Activated T-cell treated with anti-CD3 and anti-CD28 coated beads, Interleukin-2, amount 50 U/mL, for 24 hours (primary cell): Measurements from ENCODE around the gene KCNJ15.
A peak's percentile ranks its signal among the peaks of the same experiment; 100 is the strongest.

Experiments
- DNase-seq: peaks from one replicate; pipeline ENCODE4 v3.0.0-alpha.2; 2020
- H3K27ac Mint-ChIP-seq: 2 replicates; pipeline ENCODE4 v1.8.0; 2020; ENCODE audit warnings: mild to moderate bottlenecking, mixed read lengths
- H3K27me3 Mint-ChIP-seq: 2 replicates; pipeline ENCODE4 v1.8.0; 2020; ENCODE audit warnings: mixed read lengths
- H3K36me3 Mint-ChIP-seq: 2 replicates; pipeline ENCODE4 v1.8.0; 2020; ENCODE audit warnings: low read depth, mixed read lengths
- H3K4me1 Mint-ChIP-seq: 2 replicates; pipeline ENCODE4 v1.8.0; 2020; ENCODE audit warnings: low read depth, mixed read lengths
- H3K4me3 Mint-ChIP-seq: 2 replicates; pipeline ENCODE4 v1.8.0; 2020; ENCODE audit warnings: mild to moderate bottlenecking, moderate library complexity, mixed read lengths
- H3K9me3 Mint-ChIP-seq: 2 replicates; pipeline ENCODE4 v1.8.0; 2020; ENCODE audit warnings: mixed read lengths

Gene KCNJ15

DNA sequence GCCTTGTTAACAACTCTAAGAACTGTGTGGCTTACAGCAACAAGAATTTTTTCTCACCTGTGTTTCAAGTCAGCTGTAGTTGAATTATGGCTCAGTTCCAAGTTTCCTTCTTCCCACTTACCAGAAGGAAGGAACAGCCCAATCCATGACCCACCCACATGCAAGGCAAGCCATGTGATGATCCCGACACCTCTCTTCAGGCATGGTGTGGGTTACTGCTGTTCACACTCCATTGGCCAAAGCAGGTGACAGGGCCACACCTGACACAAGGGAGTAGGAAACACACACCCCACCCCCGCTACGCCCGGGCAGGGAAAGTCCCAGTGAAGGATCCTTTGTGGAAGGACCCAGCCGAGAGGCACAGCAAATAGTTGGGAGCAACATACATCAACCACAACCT lies 36.3 kb downstream of the KCNJ15 start:
- Mint-ChIP-seq H3K9me3 (no peaks in the 10 kb centered on the region), H3K4me3 (no peak overlapping the region), H3K36me3 (no peaks in the 10 kb centered on the region), H3K27me3 (peaks cover 20% of the 10 kb centered on the region), H3K4me1 (peaks cover 33% of the 10 kb centered on the region), H3K27ac (no peak overlapping the region)
- no peak for DNase-seq

DNA sequence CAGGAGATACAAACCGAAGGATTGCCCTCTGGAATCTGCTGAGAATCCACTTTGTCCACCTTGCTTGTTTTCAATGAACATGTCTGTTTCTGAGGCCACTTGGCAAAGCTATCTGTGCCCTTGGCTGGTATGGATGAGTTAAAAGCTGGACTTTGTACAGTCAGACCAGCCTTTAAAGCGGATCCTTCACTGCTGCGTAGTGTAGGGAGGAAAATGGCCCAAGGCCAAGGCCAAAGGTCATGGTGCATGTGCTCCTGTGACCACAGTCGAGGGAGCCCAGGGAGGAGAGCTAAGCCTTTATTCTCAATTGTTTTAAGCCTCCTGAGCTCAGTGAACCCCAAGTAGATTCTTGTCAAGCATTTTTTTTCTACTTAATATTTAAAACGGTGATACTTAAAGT lies 37.0 kb downstream of the KCNJ15 start:
- peaks cover 33% of the 10 kb centered on the region for H3K4me1 Mint-ChIP-seq
- no peak overlapping the region for H3K27ac Mint-ChIP-seq
- H3K9me3 Mint-ChIP-seq: no peaks in the 10 kb centered on the region
- no peak for DNase-seq
- H3K4me3 Mint-ChIP-seq: no peak overlapping the region
- H3K27me3 Mint-ChIP-seq: peaks cover 14% of the 10 kb centered on the region
- no peaks in the 10 kb centered on the region for H3K36me3 Mint-ChIP-seq

DNA sequence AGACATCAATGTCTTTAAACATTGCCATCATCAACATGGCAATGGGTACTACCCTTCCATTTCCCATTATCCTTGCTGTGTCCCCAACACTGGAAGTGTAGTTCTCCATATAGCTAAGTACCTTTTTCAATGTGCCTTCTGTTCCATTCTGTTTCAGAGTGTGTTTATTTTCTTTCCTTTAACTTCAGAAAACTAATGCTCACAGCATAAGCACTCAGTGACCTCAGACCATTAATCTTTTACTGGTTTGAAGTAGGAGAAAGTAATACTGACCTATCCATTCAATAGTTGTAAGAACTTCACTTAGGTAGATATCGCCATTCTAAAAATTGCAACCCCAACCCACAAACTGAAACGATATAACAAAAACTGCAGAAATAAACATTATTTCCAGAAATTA lies 37.8 kb downstream of the KCNJ15 start:
- no peaks in the 10 kb centered on the region for H3K36me3 Mint-ChIP-seq
- H3K4me3 Mint-ChIP-seq: no peak overlapping the region
- peaks cover 19% of the 10 kb centered on the region for H3K27me3 Mint-ChIP-seq
- H3K9me3 Mint-ChIP-seq: no peaks in the 10 kb centered on the region
- no peak for DNase-seq
- H3K27ac Mint-ChIP-seq: no peak overlapping the region
- peaks cover 36% of the 10 kb centered on the region for H3K4me1 Mint-ChIP-seq

DNA sequence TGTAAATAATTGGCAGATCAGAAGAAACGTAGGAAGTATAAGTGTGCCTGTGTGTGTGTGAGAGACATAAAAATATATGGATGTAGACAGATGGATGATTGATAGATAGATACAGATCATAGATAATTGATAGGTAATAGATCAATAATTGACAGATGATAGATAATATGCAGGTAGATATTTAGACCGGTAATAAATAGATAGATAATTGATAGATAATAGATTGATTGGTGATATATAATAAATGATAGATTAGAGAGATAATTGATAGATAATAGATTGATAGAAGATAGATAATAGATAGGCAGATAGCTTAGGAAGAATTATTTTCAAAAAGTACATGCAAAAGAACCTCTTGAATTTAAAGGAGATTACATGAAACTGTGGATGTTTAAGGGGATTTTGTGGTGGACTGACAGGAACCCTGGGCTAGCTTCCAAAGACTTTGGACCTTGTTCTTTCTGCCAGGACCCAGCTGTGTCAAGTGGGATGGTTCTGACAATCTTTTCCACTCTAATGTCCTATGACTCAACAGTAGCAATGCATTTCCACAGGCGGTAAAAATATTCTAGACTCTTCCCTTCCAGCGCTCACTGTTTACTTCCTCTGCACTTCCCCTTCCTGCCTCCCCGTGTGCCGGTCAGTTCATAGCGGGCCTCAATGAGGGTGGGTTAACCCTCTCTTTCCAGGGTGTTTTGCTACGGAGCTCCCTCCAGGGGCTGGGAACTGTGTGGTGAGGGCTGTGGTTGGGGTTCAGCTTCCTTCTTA lies 39.4 kb downstream of the KCNJ15 start:
- no peaks in the 10 kb centered on the region for H3K36me3 Mint-ChIP-seq

DNA sequence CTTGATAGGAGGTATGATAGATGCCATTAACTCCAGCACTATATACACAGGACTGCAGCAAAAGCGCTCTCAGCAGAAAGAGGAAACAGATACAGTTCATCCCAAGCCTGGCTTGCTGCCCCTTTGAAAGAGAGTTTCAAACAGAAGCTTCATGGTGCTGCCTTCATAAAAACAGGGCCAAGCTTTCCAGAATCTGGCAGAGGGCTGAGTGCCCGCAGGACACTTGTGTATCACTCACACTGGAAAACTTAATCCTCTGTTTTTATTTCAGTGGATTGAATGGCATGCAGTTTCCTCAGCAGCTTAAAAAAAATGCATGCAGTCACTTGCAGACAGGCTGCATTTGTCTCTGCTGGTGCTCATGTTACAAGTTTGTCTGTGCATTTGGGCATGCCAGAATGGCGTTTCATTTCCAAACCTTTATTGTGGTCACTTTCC lies 40.4 kb downstream of the KCNJ15 start:
- no peak overlapping the region for H3K4me3 Mint-ChIP-seq
- peaks cover 21% of the 10 kb centered on the region for H3K27me3 Mint-ChIP-seq
- no peak for DNase-seq
- no peaks in the 10 kb centered on the region for H3K9me3 Mint-ChIP-seq
- peaks cover 55% of the 10 kb centered on the region for H3K4me1 Mint-ChIP-seq
- H3K27ac Mint-ChIP-seq: no peak overlapping the region
- H3K36me3 Mint-ChIP-seq: no peaks in the 10 kb centered on the region

More for the DNA sequence above, 39.4 kb downstream of the KCNJ15 start:
- Mint-ChIP-seq H3K4me1 (peaks cover 52% of the 10 kb centered on the region), H3K9me3 (no peaks in the 10 kb centered on the region), H3K4me3 (no peak overlapping the region), H3K27ac (peak overlapping the region; percentile 38), H3K27me3 (peaks cover 18% of the 10 kb centered on the region)
- no peak for DNase-seq

DNA sequence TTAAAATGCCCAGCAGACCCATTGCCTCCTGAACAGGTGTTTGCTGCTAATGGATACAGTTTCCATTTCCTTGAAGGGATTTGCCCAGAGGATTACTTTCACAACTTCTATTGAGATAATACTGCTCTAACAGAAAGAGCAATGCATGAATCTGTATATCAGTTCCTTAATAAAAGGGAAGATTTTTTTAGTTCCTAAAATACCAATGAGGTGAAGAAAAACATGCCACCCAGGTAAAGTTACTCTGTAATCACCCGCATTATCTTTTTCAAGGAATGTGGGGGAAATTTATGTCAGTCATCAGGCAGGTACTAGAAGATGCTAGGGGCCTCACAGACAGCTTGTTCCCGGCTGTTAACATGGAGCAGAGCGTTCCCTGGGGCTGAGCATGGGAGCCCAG lies 41.1 kb downstream of the KCNJ15 start:
- Mint-ChIP-seq H3K36me3 (no peaks in the 10 kb centered on the region), H3K27ac (no peak overlapping the region), H3K4me3 (no peak overlapping the region), H3K27me3 (peaks cover 21% of the 10 kb centered on the region), H3K9me3 (no peaks in the 10 kb centered on the region), H3K4me1 (peaks cover 52% of the 10 kb centered on the region)
- no peak for DNase-seq

DNA sequence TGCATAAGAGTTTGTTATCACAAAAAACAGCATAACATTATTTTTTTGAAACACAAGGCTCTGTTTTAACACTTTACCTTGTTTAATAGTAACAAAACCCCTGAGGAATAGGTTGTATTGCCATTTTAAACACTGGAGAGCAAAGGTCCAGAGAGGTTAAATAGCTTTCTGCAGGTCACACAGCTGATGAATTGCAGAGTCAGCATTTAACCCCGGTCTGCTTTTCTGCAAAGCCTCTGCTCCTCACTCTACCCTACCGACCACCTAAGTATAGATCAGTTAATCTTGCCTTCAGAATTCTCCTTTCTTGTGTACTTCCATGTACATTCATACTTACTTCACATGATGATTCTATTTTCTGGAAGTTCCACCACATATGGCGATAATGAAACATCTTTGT lies 42.0 kb downstream of the KCNJ15 start:
- no peak for DNase-seq
- no peak overlapping the region for H3K27ac Mint-ChIP-seq
- H3K4me1 Mint-ChIP-seq: peaks cover 44% of the 10 kb centered on the region
- no peaks in the 10 kb centered on the region for H3K36me3 Mint-ChIP-seq
- H3K4me3 Mint-ChIP-seq: no peak overlapping the region
- H3K9me3 Mint-ChIP-seq: no peaks in the 10 kb centered on the region
- H3K27me3 Mint-ChIP-seq: peaks cover 21% of the 10 kb centered on the region

DNA sequence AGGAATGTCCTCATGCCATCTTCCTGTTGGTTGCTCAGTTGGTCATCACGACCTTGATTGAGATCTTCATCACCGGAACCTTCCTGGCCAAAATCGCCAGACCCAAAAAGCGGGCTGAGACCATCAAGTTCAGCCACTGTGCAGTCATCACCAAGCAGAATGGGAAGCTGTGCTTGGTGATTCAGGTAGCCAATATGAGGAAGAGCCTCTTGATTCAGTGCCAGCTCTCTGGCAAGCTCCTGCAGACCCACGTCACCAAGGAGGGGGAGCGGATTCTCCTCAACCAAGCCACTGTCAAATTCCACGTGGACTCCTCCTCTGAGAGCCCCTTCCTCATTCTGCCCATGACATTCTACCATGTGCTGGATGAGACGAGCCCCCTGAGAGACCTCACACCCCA lies 42.9 kb downstream of the KCNJ15 start:
- no peak for DNase-seq
- H3K9me3 Mint-ChIP-seq: no peaks in the 10 kb centered on the region
- H3K4me3 Mint-ChIP-seq: no peak overlapping the region
- no peak overlapping the region for H3K27ac Mint-ChIP-seq
- peaks cover 40% of the 10 kb centered on the region for H3K4me1 Mint-ChIP-seq
- H3K36me3 Mint-ChIP-seq: no peaks in the 10 kb centered on the region
- H3K27me3 Mint-ChIP-seq: peaks cover 21% of the 10 kb centered on the region

DNA sequence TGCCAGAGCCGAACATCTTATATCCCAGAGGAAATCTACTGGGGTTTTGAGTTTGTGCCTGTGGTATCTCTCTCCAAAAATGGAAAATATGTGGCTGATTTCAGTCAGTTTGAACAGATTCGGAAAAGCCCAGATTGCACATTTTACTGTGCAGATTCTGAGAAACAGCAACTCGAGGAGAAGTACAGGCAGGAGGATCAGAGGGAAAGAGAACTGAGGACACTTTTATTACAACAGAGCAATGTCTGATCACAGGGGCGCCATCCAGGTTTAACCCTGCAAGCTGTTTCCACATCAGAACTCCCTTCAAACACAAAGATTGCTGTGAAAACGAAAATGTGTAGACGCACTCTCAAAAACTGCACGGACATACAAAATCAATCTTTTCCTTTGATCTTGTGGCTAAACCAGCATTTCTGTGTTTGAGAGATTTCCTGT lies 43.4 kb downstream of the KCNJ15 start:
- Mint-ChIP-seq H3K36me3 (no peaks in the 10 kb centered on the region), H3K4me1 (peaks cover 39% of the 10 kb centered on the region), H3K27ac (peak overlapping the region; percentile 5), H3K9me3 (no peaks in the 10 kb centered on the region), H3K27me3 (peaks cover 21% of the 10 kb centered on the region), H3K4me3 (peak overlapping the region; percentile 19)
- no peak for DNase-seq

DNA sequence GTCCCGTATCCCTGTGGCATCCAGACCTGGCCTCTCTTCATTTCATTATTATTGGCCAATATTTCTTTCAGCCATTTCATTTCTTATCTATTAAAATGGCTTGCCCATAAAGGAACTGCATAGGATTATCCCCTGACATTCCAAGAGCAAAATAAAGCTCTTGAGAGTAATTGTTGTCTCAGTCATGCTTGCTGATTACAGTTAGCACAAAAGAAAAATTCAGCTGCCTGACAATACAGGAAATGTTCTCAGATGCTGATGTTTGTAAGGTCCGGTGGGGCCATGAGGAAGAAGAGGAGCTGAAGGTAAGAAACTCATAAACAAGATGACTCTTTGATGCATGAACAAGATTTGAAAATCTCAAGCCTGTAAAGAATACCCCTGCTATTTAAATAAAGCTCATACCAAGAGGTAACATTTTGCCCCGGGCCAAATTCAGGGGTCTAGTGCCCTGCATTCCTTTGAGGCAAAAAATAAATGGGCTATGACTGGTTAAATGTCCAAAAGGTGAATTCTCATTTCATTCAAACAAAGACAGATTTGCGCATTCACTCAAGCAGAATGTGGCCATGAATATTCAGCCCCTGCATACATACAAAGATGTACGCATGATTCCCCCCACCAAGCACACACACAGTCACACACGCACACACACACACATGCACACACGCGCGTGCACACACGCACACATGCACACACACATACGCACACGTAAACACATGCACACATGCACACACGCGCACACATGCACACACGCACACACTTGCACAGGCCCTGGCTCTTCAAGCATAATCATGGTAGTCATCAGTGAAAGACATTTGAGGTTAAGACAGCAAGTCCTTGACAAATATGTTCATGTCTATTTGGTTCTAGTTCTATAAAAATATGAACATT lies 44.8 kb downstream of the KCNJ15 start:
- Mint-ChIP-seq H3K4me1 (peaks cover 37% of the 10 kb centered on the region), H3K27ac (no peak overlapping the region), H3K36me3 (no peaks in the 10 kb centered on the region), H3K27me3 (peaks cover 20% of the 10 kb centered on the region), H3K9me3 (no peaks in the 10 kb centered on the region), H3K4me3 (no peak overlapping the region)
- DNase-seq: no peak

DNA sequence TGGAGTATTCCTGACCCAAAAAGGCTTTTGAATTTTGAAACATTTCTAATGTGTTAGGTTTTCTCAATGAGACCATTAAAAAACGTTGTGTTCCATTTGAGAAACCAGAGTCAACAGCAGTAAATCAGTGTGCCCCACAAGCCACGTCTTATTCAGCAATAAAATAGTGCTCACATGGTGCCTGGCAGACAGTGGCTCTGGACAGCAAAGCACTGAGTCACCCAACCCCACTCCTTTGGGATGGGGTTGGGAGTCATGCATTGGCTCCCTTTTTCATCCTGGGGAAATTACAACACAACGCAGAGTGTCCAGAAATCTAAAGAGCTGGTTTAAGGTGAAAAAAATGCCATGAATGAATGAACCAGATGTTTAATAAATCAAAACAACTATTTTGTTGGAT lies 46.5 kb downstream of the KCNJ15 start:
- H3K27me3 Mint-ChIP-seq: peaks cover 16% of the 10 kb centered on the region
- peaks cover 35% of the 10 kb centered on the region for H3K4me1 Mint-ChIP-seq
- no peaks in the 10 kb centered on the region for H3K9me3 Mint-ChIP-seq
- H3K36me3 Mint-ChIP-seq: no peaks in the 10 kb centered on the region
- no peak overlapping the region for H3K27ac Mint-ChIP-seq
- no peak overlapping the region for H3K4me3 Mint-ChIP-seq
- no peak for DNase-seq

DNA sequence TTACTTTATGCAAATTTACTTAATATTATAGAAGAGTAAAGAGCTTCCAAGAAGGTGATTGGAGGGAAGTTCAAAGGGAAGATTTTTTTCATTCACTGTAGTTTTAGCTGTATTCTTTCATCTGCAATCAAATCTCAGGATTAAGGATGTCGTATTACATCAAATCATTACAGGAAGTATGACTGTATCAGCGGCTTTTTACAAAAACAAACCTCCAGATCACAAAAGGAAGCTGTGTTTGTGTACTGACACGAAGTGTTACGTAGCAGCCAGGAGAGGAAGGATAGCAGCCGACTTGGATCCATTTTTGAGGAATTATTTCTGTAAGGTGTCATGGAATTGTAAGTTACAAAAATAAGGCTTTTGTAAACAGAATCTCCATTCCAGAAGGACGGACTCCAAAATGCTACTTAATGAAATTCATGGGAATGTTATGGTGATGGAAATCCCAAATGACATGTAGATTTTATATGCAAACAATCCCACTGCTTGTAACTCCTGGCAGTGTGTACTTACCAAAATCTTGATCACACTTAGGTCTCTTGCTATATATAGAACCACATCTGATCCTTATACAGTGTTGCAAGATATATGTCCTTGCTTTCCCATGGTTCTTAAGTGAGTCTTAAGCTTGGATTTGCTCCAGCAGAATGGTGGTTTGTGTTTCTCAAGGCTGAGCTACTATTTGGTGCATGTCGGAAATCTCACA lies 49.8 kb downstream of the KCNJ15 start:
- H3K36me3 Mint-ChIP-seq: no peaks in the 10 kb centered on the region
- no peak for DNase-seq
- no peaks in the 10 kb centered on the region for H3K9me3 Mint-ChIP-seq
- H3K4me3 Mint-ChIP-seq: no peak overlapping the region
- H3K27ac Mint-ChIP-seq: no peak overlapping the region
- H3K27me3 Mint-ChIP-seq: peaks cover 5% of the 10 kb centered on the region
- peaks cover 12% of the 10 kb centered on the region for H3K4me1 Mint-ChIP-seq

DNA sequence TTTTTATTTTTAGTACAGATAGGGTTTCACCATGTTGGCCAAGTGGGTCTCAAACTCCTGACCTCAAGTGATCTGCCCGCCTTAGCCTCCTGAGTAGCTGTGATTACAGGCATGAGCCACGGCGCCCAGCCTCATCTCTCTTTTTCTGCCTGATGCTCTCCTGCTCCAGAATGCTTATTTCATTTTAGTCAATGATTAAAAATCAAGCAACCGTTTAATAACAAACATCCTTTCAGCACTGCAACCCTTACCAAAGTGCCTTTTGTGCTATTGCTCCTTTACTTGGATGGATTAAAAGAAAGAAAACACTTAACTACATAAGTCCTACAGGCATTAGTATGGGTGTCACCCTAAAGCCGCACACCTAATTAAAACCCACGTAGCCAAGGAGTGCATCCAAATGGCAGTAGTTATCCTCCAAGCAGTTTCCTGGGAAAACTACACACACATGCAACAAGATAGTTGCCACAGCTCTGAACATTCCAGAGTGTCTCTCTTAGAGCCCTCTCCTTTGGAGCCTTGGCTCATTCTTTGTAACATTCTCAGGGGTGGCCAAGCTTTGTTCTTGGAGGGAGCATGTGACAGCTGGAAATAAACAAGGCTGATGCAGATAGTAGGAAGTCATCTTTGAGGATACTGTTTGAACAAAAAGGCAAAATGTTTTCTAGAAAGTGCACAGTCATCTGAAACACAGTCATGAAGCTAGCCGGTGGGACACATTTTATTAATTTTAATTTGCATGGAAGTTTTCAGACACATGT lies 51.2 kb downstream of the KCNJ15 start:
- H3K9me3 Mint-ChIP-seq: no peaks in the 10 kb centered on the region
- H3K4me3 Mint-ChIP-seq: no peak overlapping the region
- no peaks in the 10 kb centered on the region for H3K27me3 Mint-ChIP-seq
- peaks cover 12% of the 10 kb centered on the region for H3K4me1 Mint-ChIP-seq
- no peaks in the 10 kb centered on the region for H3K36me3 Mint-ChIP-seq
- DNase-seq: no peak
- H3K27ac Mint-ChIP-seq: no peak overlapping the region

DNA sequence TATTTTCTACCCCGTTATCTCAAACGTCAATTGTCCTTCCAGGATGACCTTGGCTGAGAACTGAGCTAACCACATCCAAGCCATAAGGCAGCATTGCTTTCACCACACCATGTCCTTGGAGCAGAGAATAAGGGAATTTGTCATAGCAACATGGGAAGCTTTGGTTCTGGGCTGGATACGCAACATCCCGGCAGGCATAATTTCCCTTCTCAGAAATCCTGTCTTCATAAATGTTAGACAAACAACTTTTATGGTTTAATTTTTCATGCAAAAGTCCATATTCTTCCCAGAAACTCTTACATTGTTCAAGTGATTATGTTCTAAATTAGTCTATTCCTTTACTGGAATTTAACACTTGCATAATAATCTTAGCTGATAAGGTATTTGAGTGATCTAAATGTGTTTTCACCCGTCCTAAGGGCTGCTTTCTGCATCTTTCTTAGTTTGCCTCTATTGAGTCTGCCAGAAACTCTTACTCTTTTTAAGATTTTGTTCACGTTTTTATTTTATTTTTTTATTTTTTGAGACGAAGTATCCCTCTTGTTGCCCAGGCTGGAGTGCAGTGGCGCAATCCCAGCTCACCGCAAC lies 51.8 kb downstream of the KCNJ15 start:
- Mint-ChIP-seq H3K27me3 (no peaks in the 10 kb centered on the region), H3K4me1 (peaks cover 12% of the 10 kb centered on the region), H3K4me3 (no peak overlapping the region), H3K27ac (no peak overlapping the region), H3K36me3 (no peaks in the 10 kb centered on the region), H3K9me3 (no peaks in the 10 kb centered on the region)
- DNase-seq: no peak
